ENCODE measurements around the gene ACTN1.

The ACTN1 gene

DNA sequence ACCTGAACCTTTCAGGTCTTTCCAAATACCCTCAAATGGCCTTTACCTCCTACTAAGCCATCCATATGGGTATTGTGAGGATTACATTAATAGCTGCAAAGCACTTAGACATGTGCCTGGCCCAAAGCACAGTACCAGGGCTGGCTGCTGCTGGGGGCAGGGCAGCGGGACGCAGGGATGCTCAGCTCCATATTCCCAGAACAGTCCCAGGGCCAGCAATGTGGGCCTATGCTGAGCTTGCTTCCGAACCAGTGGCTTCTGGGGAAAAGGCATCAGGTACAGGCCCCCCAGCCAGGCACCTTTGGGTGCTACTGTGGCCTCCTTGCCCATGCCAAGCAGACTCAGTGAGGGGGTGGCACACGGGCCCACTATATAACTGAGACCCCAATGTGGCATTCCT lies 10.4 kb downstream of the ACTN1 start:
- no peak for DNase-seq

GRCh38 chr14:68968051-68968450 lies 11.1 kb downstream of the ACTN1 start:
- DNase-seq = no peak

GRCh38 chr14:68967459-68967940 lies 11.6 kb downstream of the ACTN1 start:
- no peak for DNase-seq

GRCh38 chr14:68966872-68967301 lies 12.2 kb downstream of the ACTN1 start:
- no peak for DNase-seq

DNA sequence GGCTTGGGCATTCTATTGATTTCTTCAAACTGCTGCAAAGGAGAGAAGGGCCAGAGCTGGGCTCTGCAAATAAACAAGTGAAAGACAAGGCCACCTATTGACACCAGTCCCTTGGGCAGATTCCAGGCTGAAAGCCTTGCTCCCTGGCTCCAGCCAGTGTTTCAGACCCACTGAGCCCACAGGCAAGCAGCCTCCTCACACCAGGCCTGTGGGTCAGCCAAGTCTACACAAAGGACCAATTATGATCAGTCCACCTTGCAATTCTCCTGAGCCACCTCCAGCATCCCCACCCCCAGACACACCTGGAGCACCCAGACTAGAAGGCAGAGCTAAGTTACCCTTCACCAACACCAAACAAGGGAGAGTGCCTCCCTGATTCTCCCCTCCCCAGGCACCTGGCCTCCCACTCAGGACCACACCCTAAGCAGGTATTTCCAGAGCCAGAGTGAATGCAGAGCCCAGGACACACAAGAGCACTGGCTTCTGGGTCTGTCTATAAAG lies 13.8 kb downstream of the ACTN1 start:
- no peak for DNase-seq

GRCh38 chr14:68964300-68965093 lies 14.6 kb downstream of the ACTN1 start:
- no peak for DNase-seq

GRCh38 chr14:68962681-68963080 lies 16.4 kb downstream of the ACTN1 start:
- DNase-seq = no peak

DNA sequence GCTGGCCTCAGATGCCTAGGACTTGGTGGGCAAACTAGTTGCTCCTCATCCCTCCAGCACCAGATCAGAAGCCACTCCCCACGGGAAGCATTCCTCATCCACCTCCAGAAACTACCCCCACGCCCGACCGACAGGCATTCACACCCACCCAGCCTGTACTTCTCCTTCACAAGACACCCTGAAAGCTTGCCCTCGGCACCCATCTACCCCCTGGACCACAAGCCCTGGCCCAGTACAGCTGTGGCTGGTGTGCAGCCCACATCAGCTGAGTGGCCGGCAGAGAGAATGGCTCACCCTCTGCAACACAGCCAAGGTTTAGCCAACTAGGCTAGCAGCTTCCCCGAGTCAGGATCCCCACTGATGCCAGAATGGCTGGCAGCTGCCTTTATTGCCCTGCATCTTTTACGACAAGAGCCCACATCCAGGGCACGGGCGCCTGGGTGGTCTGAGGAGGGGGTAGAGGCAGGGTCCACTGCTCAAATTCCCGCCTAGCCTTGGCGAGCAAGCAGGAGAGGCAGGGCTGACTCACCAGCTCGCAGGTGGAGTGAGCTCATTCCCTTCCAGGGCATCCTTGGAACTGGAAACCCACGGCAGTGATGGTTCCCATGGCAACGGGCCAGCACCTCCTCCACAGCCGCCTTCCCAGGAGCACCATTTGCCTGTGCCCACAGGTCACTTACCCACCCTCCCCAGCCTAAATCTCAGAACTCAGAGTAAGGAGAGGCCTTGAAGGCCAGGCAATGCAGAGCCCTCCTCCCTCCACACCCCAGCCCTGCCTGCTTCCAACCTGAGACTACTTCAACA lies 17.1 kb downstream of the ACTN1 start:
- no peak for DNase-seq

- no peak for DNase-seq
Measured at GRCh38 chr14:68961361-68961760, 17.7 kb downstream of the ACTN1 start.

DNA sequence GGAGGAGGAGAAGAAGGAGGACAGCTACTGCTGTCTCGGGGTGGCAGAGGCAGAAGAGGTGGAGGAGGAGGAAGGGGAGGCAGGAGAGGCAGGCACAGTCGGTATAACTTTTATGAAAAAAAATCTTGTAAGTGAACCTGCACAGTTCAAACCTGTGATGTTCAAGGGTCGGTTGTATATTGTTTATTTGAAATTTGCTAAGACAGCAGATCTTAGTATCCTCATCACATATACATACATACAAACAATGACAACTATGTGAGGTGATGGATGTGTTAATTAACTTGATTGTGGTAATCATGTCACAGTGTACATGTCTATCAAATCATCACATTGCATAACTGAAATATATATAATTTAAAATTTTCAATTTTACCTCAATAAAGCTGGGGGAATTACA lies 19.0 kb downstream of the ACTN1 start:
- no peak for DNase-seq

GRCh38 chr14:68959035-68959434 lies 20.1 kb downstream of the ACTN1 start:
- DNase-seq = no peak

GRCh38 chr14:68958553-68958952 lies 20.5 kb downstream of the ACTN1 start:
- DNase-seq = no peak

- DNase-seq = no peak
Measured at GRCh38 chr14:68957775-68958174, 21.3 kb downstream of the ACTN1 start.

DNA sequence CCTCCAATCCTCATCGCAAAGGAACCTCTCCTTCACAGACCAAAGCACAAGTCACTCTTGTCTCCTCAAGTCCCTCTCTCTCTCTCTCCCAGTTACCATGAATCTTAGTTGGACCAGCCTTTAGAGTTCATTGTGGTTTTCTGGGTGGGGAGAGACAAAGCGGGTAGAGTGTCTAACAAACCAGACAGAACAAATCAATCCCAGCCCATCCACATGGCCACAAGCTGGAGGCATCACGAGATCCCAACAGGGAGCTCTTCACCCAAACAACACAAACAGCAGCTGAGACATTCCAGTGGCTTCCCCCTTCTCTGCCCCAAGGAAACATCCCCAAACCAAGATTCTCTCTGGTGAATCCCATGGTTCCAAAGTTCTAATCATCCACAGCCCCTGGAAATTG lies 22.4 kb downstream of the ACTN1 start:
- no peak for DNase-seq

DNA sequence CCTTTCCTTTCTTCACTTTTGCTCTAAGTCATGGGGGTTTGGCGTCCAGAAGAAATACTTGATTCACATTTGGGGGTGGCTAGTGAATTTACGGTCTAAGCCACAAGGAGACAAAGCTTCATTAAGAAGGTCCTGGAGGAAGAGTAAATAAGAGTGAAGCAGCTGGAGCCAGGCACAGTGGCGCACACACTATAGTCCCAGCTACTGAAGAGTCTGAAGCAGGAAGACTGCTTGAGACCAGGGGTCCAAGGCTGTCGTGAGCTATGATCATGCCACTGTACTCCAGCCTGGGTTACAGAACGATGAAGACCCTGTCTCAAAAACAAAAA lies 23.3 kb downstream of the ACTN1 start:
- no peak for DNase-seq

DNA sequence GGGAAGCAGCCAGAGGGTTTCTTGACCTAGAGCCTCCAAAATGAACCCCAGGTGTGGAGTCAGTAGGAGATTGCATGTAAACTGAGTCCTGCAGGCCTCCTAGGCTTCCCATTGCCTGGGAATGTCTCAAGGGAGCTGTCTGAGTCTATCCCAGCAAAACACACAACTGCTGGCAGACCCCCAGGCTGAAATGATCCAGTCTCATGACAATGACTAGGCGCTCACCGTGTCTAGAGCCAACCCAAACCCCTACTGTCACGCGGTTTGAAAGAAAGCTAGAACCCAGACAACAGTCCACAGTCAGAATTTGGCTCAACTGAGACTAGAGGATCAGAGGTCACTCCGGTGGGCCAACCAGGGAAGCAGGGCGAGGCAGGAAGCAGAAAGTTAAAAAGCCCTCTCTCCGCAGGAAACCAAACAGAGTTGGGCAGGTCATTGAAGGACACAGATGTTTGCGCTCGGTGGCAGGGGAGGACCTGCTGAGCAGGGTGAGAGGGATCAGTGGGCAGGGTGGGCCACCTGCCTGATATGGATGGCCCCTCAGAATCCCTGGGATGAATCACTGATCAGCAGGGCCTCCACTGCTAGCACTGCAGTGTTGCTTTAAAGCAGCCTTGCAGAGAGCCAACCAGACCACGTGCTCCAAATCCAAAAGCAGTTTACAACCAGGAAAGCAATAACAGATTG lies 23.8 kb downstream of the ACTN1 start:
- no peak for DNase-seq

GRCh38 chr14:68953196-68953555 lies 25.9 kb downstream of the ACTN1 start:
- DNase-seq = no peak

GRCh38 chr14:68952531-68953195 lies 26.4 kb downstream of the ACTN1 start:
- DNase-seq = no peak

DNA sequence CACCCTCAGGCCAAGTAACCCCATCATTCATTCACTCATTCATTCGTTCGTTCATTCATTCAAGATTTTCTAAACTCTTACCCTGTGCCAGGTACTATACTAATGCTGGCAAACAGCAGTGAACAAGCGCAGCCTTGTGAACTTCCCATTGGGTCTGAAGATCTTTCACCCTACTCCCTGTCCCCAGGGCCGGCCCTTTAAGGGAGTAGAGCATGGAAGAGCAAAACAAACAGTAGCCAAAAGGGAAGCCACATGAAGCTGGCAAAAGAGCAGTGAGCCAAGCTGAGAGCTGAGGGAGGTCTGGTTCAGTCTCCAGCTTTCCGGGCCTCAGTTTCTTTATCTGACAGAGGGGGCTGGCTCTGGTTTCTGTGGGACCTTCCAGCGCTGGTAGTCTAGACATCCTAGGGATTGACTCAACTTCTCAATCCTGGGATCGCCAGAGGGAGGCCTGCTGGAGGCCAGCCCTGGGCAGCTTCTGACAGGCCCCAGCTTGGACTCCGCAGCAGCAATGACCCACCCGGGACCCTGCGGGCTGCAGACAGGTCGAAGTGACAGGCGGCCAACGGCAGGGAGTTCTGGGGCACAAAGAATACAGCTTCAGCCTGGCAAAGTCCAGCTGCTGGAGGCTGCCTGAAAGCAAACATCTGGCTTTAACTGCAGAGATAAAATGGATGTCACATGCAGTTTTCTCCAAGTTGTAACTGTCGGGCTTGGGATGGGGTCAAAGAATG lies 27.1 kb downstream of the ACTN1 start:
- no peak for DNase-seq

DNA sequence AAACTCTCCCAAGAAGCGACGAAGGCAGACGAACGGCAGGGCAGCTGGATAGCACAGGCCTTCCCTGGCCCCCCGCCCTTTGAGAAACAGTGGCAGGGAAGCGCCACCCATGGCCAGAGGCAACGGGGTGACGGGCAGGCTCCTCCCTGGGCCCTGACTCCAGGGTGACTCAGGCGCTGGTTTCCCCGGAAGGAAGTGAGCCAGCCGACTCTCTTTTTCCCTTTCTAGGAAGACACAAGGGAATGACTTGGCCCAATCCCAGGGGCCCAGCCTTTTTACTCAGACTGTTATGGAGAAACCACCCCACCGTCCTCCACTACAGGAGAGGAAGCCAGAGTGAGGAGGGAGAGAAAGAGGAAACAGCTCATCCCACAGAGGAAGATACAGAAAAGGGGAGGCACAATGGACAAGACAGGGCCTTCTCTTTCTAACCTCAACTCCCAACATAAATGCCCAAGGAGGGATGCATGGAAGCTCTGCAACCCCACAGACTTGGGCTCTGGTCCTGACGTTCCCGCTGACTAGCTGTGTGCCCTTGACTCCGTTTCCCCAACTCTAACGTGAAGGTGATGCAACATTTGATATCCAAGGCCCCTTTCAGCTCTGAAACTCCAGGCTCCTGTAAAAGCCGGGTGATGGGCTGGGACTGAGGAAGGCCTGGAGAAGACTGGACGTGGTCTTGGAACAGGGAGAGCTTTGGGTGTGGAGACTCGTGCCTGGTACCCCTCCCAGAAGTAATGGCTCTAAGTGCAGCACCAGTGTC lies 27.9 kb downstream of the ACTN1 start:
- DNase-seq = peak in 1 of 2 donors; percentile 11

DNA sequence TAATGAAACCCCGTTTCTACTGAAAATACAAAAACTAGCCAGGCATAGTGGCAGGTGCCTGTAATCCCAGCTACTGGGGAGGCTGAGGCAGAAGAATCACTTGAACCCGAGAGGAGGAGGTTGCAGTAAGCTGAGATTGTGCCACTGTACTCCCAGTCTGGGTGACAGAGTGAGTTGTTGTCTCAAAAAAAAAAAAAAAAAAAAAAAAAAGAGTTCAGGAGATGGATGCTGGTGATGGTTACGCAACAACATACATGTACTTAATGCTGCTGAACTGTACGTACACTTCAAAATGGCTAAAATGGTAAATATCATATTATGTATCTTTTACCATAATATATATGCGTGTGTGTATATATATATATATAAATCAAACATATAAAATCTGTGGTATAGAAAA lies 29.0 kb downstream of the ACTN1 start:
- no peak for DNase-seq
